SK-N-SH treated with all-trans-retinoic acid at 6 μM for 48 hours (cell line): ENCODE results near the gene TSSC4.

Experiments used
- ATAC-seq: fragments of 200-7000 bp; cut with Tn5 transposase; 3 replicates; pipeline ENCODE4 v1.9.1; 2020; ENCODE audit warnings: mild to moderate bottlenecking, moderate library complexity
- ARNTL ChIP-seq: fragments of 450-650 bp; formaldehyde crosslinking; IDR thresholded peaks from 2 replicates; pipeline ENCODE4 v1.5.0; 2020; ENCODE audit warnings: low read depth, mild to moderate bottlenecking, moderate library complexity, borderline replicate concordance
- BACH2 ChIP-seq: fragments of 250-450 bp; sonication (Bioruptor Pico); IDR thresholded peaks from 2 replicates; pipeline ENCODE4 v1.9.0; 2021; ENCODE audit warnings: mild to moderate bottlenecking, borderline replicate concordance
- CSDC2 ChIP-seq: fragments of 250-450 bp; sonication (Bioruptor Pico); IDR thresholded peaks from 2 replicates; pipeline ENCODE4 v1.5.0; 2020; ENCODE audit warnings: mild to moderate bottlenecking, moderate library complexity
- ESRRG ChIP-seq: fragments of 250-450 bp; sonication (Bioruptor Pico); IDR thresholded peaks from 2 replicates; pipeline ENCODE4 v1.6.1; 2021; ENCODE audit warnings: mild to moderate bottlenecking
- GLIS3 ChIP-seq: fragments of 250-450 bp; sonication (Bioruptor Pico); IDR thresholded peaks from 2 replicates; pipeline ENCODE4 v1.5.0; 2020; ENCODE audit warnings: mild to moderate bottlenecking, moderate library complexity
- ISL1 ChIP-seq: fragments of 250-450 bp; sonication (Bioruptor Pico); IDR thresholded peaks from 2 replicates; pipeline ENCODE4 v2.1.2; 2022; ENCODE audit warnings: mild to moderate bottlenecking, moderate library complexity
- OSR1 ChIP-seq: fragments of 250-450 bp; sonication (Bioruptor Pico); IDR thresholded peaks from 2 replicates; pipeline ENCODE4 v1.8.0; 2022; ENCODE audit warnings: moderate library complexity, mild to moderate bottlenecking, inconsistent platforms
- PPARA ChIP-seq: fragments of 250-450 bp; sonication (Bioruptor Pico); IDR thresholded peaks from 2 replicates; pipeline ENCODE4 v1.5.0; 2020; ENCODE audit warnings: mild to moderate bottlenecking, borderline replicate concordance
- RARB ChIP-seq: fragments of 250-450 bp; sonication (Bioruptor Pico); IDR thresholded peaks from 2 replicates; pipeline ENCODE4 v1.8.0; 2021; ENCODE audit warnings: mild to moderate bottlenecking, moderate library complexity
- SNAI2 ChIP-seq: fragments of 250-450 bp; sonication (Bioruptor Pico); IDR thresholded peaks from 2 replicates; pipeline ENCODE4 v1.5.0; 2020; ENCODE audit warnings: mild to moderate bottlenecking, moderate library complexity
- TCF4 ChIP-seq: fragments of 250-450 bp; sonication (Bioruptor Pico); IDR thresholded peaks from 2 replicates; pipeline ENCODE4 v1.8.0; 2021; ENCODE audit warnings: mild to moderate bottlenecking, moderate library complexity, borderline replicate concordance
- TOX ChIP-seq: fragments of 250-450 bp; sonication (Bioruptor Pico); IDR thresholded peaks from 2 replicates; pipeline ENCODE4 v1.8.0; 2021; ENCODE audit warnings: mild to moderate bottlenecking, moderate library complexity, borderline replicate concordance
- ZC3H10 ChIP-seq: fragments of 250-450 bp; sonication (Bioruptor Pico); IDR thresholded peaks from 2 replicates; pipeline ENCODE4 v1.5.1; 2021; ENCODE audit warnings: mild to moderate bottlenecking, moderate library complexity
- ZFP3 ChIP-seq: fragments of 250-450 bp; sonication (Bioruptor Pico); IDR thresholded peaks from 2 replicates; pipeline ENCODE4 v1.5.0; 2020; ENCODE audit warnings: mild to moderate bottlenecking, moderate library complexity
- ZFP30 ChIP-seq: fragments of 450-650 bp; formaldehyde crosslinking; IDR thresholded peaks from 2 replicates; pipeline ENCODE4 v1.5.0; 2022; ENCODE audit warnings: mild to moderate bottlenecking, moderate library complexity
- ZNF565 ChIP-seq: fragments of 450-650 bp; formaldehyde crosslinking; conservative IDR thresholded peaks from 2 replicates; pipeline ENCODE4 v1.5.0; 2020; ENCODE audit warnings: low read depth, mild to moderate bottlenecking, moderate library complexity
- ZNF70 ChIP-seq: fragments of 450-650 bp; formaldehyde crosslinking; IDR thresholded peaks from 2 replicates; pipeline ENCODE4 v1.5.0; 2020; ENCODE audit warnings: mild to moderate bottlenecking, moderate library complexity
- ZNF8 ChIP-seq: fragments of 450-650 bp; formaldehyde crosslinking; IDR thresholded peaks from 2 replicates; pipeline ENCODE4 v1.5.0; 2020; ENCODE audit warnings: mild to moderate bottlenecking, moderate library complexity
- TF ChIP-seq, protein P1 (sequence below): fragments of 250-450 bp; sonication (Bioruptor Pico); IDR thresholded peaks from 2 replicates; pipeline ENCODE4 v1.5.1; 2020; ENCODE audit warnings: low read depth, mild to moderate bottlenecking, moderate library complexity
- TF ChIP-seq, protein P2 (sequence below): fragments of 250-450 bp; sonication (Bioruptor Pico); IDR thresholded peaks from 2 replicates; pipeline ENCODE4 v1.8.0; 2020; ENCODE audit warnings: mild to moderate bottlenecking, moderate library complexity, borderline replicate concordance
- TF ChIP-seq, protein P3 (sequence below): fragments of 250-450 bp; sonication (Bioruptor Pico); IDR thresholded peaks from 2 replicates; pipeline ENCODE4 v1.8.0; 2021; ENCODE audit warnings: low read depth, mild to moderate bottlenecking, moderate library complexity, borderline replicate concordance
- TF ChIP-seq, protein P4 (sequence below): fragments of 250-450 bp; sonication (Bioruptor Pico); IDR thresholded peaks from 2 replicates; pipeline ENCODE4 v1.5.0; 2020; ENCODE audit warnings: mild to moderate bottlenecking, moderate library complexity
- TF ChIP-seq, protein P5 (sequence below): fragments of 250-450 bp; sonication (Bioruptor Pico); IDR thresholded peaks from 2 replicates; pipeline ENCODE4 v1.5.1; 2021; ENCODE audit warnings: mild to moderate bottlenecking, moderate library complexity

The TSSC4 gene

DNA sequence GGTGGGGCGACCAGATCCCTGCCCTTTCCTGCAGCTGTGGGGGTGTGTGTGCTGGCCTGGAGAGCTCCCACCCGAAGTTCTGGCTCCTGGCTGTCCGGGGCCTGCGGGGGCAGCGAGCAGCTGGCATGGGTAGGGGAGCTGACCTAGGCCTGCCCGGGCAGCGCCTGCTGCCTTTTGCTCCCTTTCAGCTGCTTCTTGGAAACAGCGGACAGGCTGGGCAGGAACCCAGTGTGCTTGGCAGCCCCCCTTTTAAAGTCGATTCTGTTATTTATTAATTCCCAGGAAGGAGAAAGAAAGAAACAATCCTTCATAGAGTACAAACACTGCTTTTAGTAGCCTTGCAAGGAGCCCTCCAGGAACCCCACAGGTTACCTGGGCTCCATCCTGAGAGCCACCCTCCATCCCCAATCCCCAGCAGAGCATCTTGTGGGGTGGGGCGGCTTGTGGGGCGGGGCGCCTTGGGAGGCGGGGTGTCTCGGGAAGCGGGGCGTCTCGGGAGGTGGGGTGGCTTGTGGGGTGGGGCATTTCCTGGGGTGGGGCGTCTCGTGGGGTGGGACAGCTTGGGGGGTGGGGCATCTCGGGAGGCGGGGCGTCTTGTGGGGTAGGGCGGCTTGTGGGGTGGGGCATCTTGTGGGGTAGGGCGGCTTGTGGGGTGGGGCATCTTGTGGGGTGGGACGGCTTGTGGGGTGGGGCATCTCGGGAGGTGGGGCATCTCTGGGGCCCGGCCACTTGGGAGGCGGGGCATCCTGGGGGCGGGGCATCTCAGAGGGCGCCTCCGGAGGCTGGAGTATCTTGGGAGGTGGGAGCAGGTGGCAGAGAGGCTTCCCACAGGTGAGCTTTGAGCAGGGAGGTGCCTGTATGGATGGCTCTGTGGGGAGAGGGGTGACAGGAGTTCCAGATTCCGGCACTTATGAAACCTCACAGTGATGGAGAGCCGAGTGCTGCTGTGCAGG lies 16.4 kb upstream of the TSSC4 start:
- TF ChIP-seq OSR1 (CRISPR knock-in tag) (no peak), ZNF70 (CRISPR knock-in tag) (no peak), TCF4 (CRISPR knock-in tag) (no peak), BACH2 (CRISPR knock-in tag) (no peak), ZFP3 (no peak), RARB (CRISPR knock-in tag) (no peak), CSDC2 (CRISPR knock-in tag) (no peak), TOX (CRISPR knock-in tag) (no peak), ESRRG (no peak)
- TF ChIP-seq, protein P1, sequence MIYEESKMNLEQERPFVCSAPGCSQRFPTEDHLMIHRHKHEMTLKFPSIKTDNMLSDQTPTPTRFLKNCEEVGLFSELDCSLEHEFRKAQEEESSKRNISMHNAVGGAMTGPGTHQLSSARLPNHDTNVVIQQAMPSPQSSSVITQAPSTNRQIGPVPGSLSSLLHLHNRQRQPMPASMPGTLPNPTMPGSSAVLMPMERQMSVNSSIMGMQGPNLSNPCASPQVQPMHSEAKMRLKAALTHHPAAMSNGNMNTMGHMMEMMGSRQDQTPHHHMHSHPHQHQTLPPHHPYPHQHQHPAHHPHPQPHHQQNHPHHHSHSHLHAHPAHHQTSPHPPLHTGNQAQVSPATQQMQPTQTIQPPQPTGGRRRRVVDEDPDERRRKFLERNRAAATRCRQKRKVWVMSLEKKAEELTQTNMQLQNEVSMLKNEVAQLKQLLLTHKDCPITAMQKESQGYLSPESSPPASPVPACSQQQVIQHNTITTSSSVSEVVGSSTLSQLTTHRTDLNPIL (CRISPR knock-in tag): no peak
- TF ChIP-seq, protein P2, sequence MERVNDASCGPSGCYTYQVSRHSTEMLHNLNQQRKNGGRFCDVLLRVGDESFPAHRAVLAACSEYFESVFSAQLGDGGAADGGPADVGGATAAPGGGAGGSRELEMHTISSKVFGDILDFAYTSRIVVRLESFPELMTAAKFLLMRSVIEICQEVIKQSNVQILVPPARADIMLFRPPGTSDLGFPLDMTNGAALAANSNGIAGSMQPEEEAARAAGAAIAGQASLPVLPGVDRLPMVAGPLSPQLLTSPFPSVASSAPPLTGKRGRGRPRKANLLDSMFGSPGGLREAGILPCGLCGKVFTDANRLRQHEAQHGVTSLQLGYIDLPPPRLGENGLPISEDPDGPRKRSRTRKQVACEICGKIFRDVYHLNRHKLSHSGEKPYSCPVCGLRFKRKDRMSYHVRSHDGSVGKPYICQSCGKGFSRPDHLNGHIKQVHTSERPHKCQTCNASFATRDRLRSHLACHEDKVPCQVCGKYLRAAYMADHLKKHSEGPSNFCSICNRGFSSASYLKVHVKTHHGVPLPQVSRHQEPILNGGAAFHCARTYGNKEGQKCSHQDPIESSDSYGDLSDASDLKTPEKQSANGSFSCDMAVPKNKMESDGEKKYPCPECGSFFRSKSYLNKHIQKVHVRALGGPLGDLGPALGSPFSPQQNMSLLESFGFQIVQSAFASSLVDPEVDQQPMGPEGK: no peak
- no peak for ATAC-seq

DNA sequence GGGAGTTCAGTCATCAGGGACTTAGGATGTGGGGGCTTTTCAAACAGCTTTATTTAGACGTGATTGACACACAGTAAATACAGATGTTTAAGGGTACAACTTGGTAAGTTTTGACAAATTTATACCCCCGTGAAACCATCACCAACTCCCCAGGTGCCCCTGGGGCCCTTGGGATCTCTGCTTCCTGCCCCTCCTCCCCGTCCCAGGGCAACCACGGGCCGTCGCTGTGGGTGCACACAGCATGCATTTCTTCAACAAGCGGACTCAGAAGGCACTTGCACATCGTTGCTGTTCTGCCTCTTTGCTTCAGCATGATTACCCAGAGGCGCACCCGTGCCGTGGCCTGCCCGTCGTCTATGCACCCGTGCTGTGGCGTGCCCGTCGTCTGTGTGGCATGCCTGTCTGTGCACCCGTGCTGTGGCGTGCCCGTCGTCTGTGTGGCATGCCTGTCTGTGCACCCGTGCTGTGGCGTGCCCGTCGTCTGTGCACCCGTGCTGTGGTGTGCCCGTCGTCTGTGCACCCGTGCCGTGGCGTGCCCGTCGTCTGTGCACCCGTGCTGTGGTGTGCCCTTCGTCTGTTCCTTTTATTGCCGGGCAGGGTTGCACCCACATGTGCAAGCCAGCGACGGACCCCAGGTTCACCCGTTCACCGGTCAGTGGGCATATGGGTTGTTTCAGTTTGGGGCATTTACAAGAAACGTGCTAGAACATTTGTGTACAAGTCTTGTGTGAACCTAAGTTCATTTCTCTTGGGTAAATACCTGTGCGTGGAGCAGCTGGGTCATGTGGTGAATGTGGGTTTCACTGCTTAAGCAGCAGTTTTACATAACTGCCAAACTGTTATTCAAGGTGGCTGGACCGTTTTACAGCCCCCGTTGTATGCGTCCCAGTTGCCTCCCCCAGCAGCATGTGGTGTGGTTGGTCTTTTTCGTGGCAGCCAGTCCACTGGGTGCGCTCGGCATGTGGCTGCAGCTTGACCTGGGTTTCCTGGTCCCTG lies 15.1 kb upstream of the TSSC4 start:
- ATAC-seq: no peak
- TF ChIP-seq, protein P2: no peak
- TF ChIP-seq ZNF565 (CRISPR knock-in tag) (no peak), PPARA (CRISPR knock-in tag) (no peak)

DNA sequence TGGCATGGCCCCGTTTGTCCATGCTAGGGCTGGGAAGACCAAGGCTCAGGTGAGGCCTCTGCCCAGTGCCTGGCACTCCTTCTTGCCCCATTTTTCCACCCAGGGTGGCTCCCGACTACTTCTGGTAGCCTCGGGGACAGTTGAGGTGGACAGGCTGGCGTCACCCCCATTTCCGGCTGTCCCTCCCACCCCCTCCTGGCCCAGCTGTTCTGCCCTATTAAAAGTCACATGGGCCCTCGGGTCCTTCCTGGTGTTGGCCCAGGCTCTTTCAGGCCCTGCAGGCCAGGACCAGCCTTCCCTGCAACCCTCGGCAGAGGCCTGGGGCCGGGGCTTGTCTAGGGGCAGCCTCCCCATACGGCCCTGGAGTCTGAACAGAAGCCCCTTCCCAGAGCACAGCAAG lies 14.0 kb upstream of the TSSC4 start:
- no peak for TF ChIP-seq ESRRG
- no peak for TF ChIP-seq ZNF565 (CRISPR knock-in tag)
- TF ChIP-seq, protein P3, sequence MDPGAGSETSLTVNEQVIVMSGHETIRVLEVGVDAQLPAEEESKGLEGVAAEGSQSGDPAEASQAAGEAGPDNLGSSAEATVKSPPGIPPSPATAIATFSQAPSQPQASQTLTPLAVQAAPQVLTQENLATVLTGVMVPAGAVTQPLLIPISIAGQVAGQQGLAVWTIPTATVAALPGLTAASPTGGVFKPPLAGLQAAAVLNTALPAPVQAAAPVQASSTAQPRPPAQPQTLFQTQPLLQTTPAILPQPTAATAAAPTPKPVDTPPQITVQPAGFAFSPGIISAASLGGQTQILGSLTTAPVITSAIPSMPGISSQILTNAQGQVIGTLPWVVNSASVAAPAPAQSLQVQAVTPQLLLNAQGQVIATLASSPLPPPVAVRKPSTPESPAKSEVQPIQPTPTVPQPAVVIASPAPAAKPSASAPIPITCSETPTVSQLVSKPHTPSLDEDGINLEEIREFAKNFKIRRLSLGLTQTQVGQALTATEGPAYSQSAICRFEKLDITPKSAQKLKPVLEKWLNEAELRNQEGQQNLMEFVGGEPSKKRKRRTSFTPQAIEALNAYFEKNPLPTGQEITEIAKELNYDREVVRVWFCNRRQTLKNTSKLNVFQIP (CRISPR knock-in tag): no peak
- no peak for TF ChIP-seq OSR1 (CRISPR knock-in tag)
- TF ChIP-seq ISL1 (CRISPR knock-in tag): no peak
- no peak for TF ChIP-seq GLIS3 (CRISPR knock-in tag)
- no peak for TF ChIP-seq ZFP3
- TF ChIP-seq ZNF8 (CRISPR knock-in tag): no peak
- no peak for TF ChIP-seq RARB (CRISPR knock-in tag)
- no peak for TF ChIP-seq ZFP30 (CRISPR knock-in tag)
- TF ChIP-seq, protein P1 (CRISPR knock-in tag): no peak
- no peak for TF ChIP-seq ARNTL (CRISPR knock-in tag)
- no peak for TF ChIP-seq ZC3H10 (CRISPR knock-in tag)
- TF ChIP-seq PPARA (CRISPR knock-in tag): no peak
- TF ChIP-seq, protein P4, sequence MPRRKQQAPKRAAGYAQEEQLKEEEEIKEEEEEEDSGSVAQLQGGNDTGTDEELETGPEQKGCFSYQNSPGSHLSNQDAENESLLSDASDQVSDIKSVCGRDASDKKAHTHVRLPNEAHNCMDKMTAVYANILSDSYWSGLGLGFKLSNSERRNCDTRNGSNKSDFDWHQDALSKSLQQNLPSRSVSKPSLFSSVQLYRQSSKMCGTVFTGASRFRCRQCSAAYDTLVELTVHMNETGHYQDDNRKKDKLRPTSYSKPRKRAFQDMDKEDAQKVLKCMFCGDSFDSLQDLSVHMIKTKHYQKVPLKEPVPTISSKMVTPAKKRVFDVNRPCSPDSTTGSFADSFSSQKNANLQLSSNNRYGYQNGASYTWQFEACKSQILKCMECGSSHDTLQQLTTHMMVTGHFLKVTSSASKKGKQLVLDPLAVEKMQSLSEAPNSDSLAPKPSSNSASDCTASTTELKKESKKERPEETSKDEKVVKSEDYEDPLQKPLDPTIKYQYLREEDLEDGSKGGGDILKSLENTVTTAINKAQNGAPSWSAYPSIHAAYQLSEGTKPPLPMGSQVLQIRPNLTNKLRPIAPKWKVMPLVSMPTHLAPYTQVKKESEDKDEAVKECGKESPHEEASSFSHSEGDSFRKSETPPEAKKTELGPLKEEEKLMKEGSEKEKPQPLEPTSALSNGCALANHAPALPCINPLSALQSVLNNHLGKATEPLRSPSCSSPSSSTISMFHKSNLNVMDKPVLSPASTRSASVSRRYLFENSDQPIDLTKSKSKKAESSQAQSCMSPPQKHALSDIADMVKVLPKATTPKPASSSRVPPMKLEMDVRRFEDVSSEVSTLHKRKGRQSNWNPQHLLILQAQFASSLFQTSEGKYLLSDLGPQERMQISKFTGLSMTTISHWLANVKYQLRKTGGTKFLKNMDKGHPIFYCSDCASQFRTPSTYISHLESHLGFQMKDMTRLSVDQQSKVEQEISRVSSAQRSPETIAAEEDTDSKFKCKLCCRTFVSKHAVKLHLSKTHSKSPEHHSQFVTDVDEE (CRISPR knock-in tag): no peak
- TF ChIP-seq SNAI2 (CRISPR knock-in tag): no peak
- TF ChIP-seq, protein P5, sequence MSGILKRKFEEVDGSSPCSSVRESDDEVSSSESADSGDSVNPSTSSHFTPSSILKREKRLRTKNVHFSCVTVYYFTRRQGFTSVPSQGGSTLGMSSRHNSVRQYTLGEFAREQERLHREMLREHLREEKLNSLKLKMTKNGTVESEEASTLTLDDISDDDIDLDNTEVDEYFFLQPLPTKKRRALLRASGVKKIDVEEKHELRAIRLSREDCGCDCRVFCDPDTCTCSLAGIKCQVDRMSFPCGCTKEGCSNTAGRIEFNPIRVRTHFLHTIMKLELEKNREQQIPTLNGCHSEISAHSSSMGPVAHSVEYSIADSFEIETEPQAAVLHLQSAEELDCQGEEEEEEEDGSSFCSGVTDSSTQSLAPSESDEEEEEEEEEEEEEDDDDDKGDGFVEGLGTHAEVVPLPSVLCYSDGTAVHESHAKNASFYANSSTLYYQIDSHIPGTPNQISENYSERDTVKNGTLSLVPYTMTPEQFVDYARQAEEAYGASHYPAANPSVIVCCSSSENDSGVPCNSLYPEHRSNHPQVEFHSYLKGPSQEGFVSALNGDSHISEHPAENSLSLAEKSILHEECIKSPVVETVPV (CRISPR knock-in tag): no peak
- TF ChIP-seq TCF4 (CRISPR knock-in tag): no peak
- no peak for ATAC-seq
